T-helper 2 cell treated with Interferon-gamma antibody and Interleukin-4, amounts not matched to agents 5 μg/mL and 100 μg/mL, for 36 hours (primary cell): ENCODE results near the gene TNFAIP1.

ENCODE experiments used
- DNase-seq: peaks from one replicate; pipeline ENCODE4 v3.0.0; 2021; ENCODE audit warnings: low spot score
- H3K27ac Mint-ChIP-seq: one replicate; pipeline ENCODE4 v1.8.0; 2021; ENCODE audit warnings: mild to moderate bottlenecking, mixed read lengths
- H3K27me3 Mint-ChIP-seq: one replicate; pipeline ENCODE4 v1.8.0; 2021; ENCODE audit warnings: low read depth, mixed read lengths
- H3K36me3 Mint-ChIP-seq: one replicate; pipeline ENCODE4 v1.8.0; 2021; ENCODE audit warnings: low read depth, mixed read lengths
- H3K4me1 Mint-ChIP-seq: one replicate; pipeline ENCODE4 v1.8.0; 2021; ENCODE audit warnings: low read depth, mixed read lengths
- H3K4me3 Mint-ChIP-seq: one replicate; pipeline ENCODE4 v1.8.0; 2022; ENCODE audit warnings: mild to moderate bottlenecking, moderate library complexity, mixed read lengths
- H3K9me3 Mint-ChIP-seq: one replicate; pipeline ENCODE4 v1.8.0; 2021; ENCODE audit warnings: mixed read lengths

Gene TNFAIP1

GRCh38 chr17:28367641-28368305 is 32.2 kb downstream of the TNFAIP1 start:
- H3K27me3 Mint-ChIP-seq = no peaks in the 10 kb centered on the region

DNA sequence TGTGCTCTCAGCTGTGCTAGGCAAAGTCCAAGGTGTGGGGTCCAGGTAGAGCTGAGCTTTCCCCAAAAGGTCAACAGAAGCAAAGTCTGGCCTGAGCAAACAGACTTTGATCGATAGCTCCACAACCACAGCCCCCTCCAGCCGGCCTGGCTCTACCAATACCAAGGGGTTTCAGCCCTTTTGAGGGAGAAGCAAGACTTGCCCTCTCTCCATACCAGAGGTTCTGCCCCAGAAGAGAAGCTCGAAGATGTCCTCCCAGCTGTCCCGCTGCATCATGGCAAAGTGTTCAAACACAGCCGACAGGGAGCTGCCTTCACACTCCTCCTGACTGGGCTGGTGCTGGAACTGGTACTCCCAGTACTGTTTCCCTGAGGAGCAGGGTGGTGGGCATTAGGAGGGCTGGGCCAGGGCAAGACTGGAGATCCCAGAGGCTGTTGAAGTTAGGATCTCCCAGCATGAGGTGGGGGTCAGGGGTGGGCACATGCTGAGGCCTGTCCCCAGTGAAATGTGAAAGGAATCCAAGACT is 32.8 kb downstream of the TNFAIP1 start:
- DNase-seq = no peak
- Mint-ChIP-seq H3K27me3 (no peaks in the 10 kb centered on the region), H3K4me1 (peaks cover 8% of the 10 kb centered on the region), H3K27ac (no peak overlapping the region), H3K9me3 (no peaks in the 10 kb centered on the region), H3K36me3 (no peaks in the 10 kb centered on the region), H3K4me3 (no peak overlapping the region)

More at GRCh38 chr17:28367641-28368305, 32.2 kb downstream of the TNFAIP1 start:
- no peak for DNase-seq
- Mint-ChIP-seq H3K27ac (no peak overlapping the region), H3K36me3 (no peaks in the 10 kb centered on the region), H3K4me3 (no peak overlapping the region), H3K9me3 (no peaks in the 10 kb centered on the region), H3K4me1 (peaks cover 6% of the 10 kb centered on the region)

GRCh38 chr17:28368915-28369683 is 33.5 kb downstream of the TNFAIP1 start:
- H3K4me1 Mint-ChIP-seq = peaks cover 12% of the 10 kb centered on the region
- H3K36me3 Mint-ChIP-seq = no peaks in the 10 kb centered on the region
- no peaks in the 10 kb centered on the region for H3K9me3 Mint-ChIP-seq
- H3K27ac Mint-ChIP-seq = no peak overlapping the region
- no peak overlapping the region for H3K4me3 Mint-ChIP-seq
- H3K27me3 Mint-ChIP-seq = no peaks in the 10 kb centered on the region
- DNase-seq = no peak

GRCh38 chr17:28369684-28370034 is 34.1 kb downstream of the TNFAIP1 start:
- DNase-seq = no peak
- Mint-ChIP-seq H3K27ac (no peak overlapping the region), H3K4me3 (no peak overlapping the region)

DNA sequence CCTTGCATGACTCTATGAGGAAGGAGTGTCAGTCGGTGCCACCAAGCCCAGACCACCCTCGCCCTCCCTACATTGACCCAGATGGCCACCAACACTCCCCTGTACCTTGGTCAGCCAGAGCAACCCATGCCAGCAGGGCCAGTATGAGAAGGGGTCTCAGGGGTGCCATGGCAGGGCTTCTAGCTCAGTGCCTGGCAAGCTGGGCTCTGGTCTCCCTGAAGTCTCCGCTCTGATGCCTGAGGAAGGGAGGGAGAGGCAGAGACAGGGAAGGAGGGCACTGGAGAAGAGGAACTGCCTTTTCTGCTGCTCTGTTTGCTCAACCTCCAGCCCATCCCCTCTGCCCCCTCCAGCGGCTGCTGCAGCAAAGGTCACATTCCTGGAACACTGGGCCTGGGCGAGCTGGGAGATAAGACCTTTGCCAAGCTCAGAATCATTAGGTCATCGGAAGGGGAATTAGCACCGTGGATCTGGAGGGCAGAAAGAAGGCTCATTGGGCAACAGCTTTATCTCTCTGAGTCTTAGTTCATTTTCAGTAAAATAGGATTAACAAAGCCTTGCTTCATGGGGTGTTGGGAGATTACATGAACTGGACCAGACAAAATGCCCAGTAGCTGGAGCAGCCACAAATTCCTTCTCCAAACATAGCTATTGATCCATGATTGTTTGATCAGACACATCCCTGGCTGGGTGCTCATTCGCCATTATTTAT is 34.6 kb downstream of the TNFAIP1 start, which contains the start of gene VTN:
VTN (minus strand) TSS at position 273 of the 709 bp plus-strand sequence; CDS start at position 169, 104 bp downstream.
- no peaks in the 10 kb centered on the region for H3K9me3 Mint-ChIP-seq
- peak within 1 kb of the TSS; percentile 93 for H3K27ac Mint-ChIP-seq
- DNase-seq = no peak
- H3K36me3 Mint-ChIP-seq = peaks cover 2% of the 10 kb centered on the region
- H3K27me3 Mint-ChIP-seq = no peaks in the 10 kb centered on the region
- peak within 1 kb of the TSS; percentile 93 for H3K4me3 Mint-ChIP-seq
- H3K4me1 Mint-ChIP-seq = peaks cover 12% of the 10 kb centered on the region

More at GRCh38 chr17:28369684-28370034, 34.1 kb downstream of the TNFAIP1 start:
- H3K36me3 Mint-ChIP-seq = no peaks in the 10 kb centered on the region
- peaks cover 12% of the 10 kb centered on the region for H3K4me1 Mint-ChIP-seq
- no peaks in the 10 kb centered on the region for H3K9me3 Mint-ChIP-seq
- H3K27me3 Mint-ChIP-seq = no peaks in the 10 kb centered on the region

DNA sequence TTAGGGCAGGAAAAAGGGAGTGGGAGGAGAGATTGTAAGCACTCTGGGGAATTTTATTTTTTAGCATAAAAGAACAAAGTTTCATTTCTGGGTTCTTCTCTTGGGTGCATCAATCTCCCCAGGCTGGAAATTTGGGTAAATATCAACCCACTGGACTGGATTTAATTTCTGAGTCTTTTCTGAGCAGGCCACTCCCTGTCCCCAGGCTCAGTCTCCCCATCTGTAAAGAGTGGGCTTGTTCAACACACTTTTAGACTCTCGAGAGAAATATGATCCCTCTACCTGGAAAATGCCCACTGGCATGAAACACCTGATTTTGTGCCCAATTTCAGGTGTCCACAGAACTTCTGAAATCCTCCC is 35.2 kb downstream of the TNFAIP1 start:
- Mint-ChIP-seq H3K27ac (no peak overlapping the region), H3K9me3 (no peaks in the 10 kb centered on the region), H3K27me3 (no peaks in the 10 kb centered on the region), H3K4me3 (peak overlapping the region; percentile 93), H3K4me1 (peaks cover 12% of the 10 kb centered on the region), H3K36me3 (peaks cover 2% of the 10 kb centered on the region)
- no peak for DNase-seq

DNA sequence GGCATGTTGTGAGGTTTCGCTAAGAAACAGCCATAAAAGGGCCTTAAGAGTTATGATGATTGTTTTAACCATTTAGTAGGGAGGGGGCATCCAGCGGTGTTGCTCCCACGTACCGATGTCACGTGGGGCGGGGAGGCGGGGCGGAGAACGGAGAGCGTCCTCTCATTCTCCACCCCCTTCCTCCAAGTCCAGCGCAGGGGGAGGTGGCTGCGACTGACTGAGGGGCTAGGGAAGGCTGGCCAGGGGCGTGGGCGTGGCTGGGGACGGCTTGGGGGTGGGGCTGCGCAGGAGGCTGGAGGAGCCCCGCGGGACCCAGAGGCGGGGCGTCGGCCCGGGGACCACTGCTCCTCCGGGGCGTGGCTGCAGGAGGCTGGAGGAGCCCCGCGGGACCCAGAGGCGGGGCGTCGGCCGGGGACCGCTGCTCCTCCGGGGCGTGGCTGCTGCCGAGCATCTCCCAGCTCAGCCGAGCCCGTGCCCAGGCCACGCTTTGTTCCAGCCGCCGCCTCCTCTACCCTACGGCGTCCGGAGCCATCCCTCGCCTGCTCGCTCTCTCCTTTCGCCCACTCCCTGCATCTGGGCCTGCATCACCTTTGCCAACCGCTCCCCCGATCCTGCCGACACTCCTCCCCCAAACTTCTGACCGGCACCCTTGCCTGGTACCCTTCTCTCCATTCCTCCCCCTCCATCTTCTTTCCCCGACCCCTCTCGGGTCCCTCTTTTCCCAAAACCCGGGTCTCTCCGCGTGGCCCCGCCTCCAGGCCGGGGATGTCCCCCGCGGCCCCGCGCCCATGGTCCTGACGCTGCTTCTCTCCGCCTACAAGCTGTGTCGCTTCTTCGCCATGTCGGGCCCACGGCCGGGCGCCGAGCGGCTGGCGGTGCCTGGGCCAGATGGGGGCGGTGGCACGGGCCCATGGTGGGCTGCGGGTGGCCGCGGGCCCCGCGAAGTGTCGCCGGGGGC is 36.0 kb downstream of the TNFAIP1 start, which contains the start of gene SARM1:
SARM1 (plus strand) TSS at position 450 of the 958 bp plus-strand sequence; CDS start at position 789, 339 bp downstream.
- Mint-ChIP-seq H3K9me3 (no peaks in the 10 kb centered on the region), H3K4me3 (peak within 1 kb of the TSS; percentile 93), H3K27ac (peak within 1 kb of the TSS; percentile 93), H3K27me3 (no peaks in the 10 kb centered on the region), H3K4me1 (peaks cover 12% of the 10 kb centered on the region), H3K36me3 (peaks cover 2% of the 10 kb centered on the region)
- peak; percentile 91 for DNase-seq

- Mint-ChIP-seq H3K4me1 (peaks cover 12% of the 10 kb centered on the region), H3K4me3 (peak overlapping the region; percentile 79), H3K36me3 (peaks cover 2% of the 10 kb centered on the region), H3K27ac (peak overlapping the region; percentile 60), H3K9me3 (no peaks in the 10 kb centered on the region), H3K27me3 (no peaks in the 10 kb centered on the region)
- no peak for DNase-seq
Measured at GRCh38 chr17:28372203-28372944, 36.8 kb downstream of the TNFAIP1 start.

GRCh38 chr17:28372945-28373274 is 37.3 kb downstream of the TNFAIP1 start:
- no peaks in the 10 kb centered on the region for H3K27me3 Mint-ChIP-seq
- H3K4me3 Mint-ChIP-seq = peak overlapping the region; percentile 79
- no peaks in the 10 kb centered on the region for H3K9me3 Mint-ChIP-seq
- H3K27ac Mint-ChIP-seq = peak overlapping the region; percentile 60
- no peak for DNase-seq
- H3K4me1 Mint-ChIP-seq = peaks cover 12% of the 10 kb centered on the region
- H3K36me3 Mint-ChIP-seq = peaks cover 2% of the 10 kb centered on the region

GRCh38 chr17:28379814-28380801 is 44.5 kb downstream of the TNFAIP1 start:
- Mint-ChIP-seq H3K27me3 (peaks cover 2% of the 10 kb centered on the region), H3K36me3 (peaks cover 3% of the 10 kb centered on the region), H3K4me3 (no peak overlapping the region), H3K9me3 (no peaks in the 10 kb centered on the region), H3K27ac (no peak overlapping the region), H3K4me1 (peaks cover 17% of the 10 kb centered on the region)
- no peak for DNase-seq

DNA sequence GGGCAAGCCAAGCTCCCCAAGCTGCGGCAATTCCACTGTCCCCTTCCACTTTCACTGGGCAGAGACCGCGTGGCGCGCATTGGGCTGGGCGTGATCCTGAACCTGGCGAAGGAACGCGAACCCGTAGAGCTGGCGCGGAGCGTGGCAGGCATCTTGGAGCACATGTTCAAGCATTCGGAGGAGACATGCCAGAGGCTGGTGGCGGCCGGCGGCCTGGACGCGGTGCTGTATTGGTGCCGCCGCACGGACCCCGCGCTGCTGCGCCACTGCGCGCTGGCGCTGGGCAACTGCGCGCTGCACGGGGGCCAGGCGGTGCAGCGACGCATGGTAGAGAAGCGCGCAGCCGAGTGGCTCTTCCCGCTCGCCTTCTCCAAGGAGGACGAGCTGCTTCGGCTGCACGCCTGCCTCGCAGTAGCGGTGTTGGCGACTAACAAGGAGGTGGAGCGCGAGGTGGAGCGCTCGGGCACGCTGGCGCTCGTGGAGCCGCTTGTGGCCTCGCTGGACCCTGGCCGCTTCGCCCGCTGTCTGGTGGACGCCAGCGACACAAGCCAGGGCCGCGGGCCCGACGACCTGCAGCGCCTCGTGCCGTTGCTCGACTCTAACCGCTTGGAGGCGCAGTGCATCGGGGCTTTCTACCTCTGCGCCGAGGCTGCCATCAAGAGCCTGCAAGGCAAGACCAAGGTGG is 45.7 kb downstream of the TNFAIP1 start:
- Mint-ChIP-seq H3K4me3 (no peak overlapping the region), H3K4me1 (peaks cover 20% of the 10 kb centered on the region), H3K27me3 (peaks cover 2% of the 10 kb centered on the region), H3K36me3 (peaks cover 3% of the 10 kb centered on the region), H3K9me3 (no peaks in the 10 kb centered on the region), H3K27ac (no peak overlapping the region)
- DNase-seq = no peak
